DND-41 (cell line): ENCODE results near the gene SHROOM1.

Source experiments
- EZH2 ChIP-seq: IDR thresholded peaks from 3 replicates; pipeline ENCODE4 v1.6.1; 2012; ENCODE audit warnings: borderline replicate concordance, low read depth, mild to moderate bottlenecking, moderate library complexity, low read length, inconsistent platforms; ENCODE audit not compliant: severe bottlenecking
- TF ChIP-seq, protein P1 (sequence below): IDR thresholded peaks from 2 replicates; pipeline ENCODE4 v1.5.1; 2012; ENCODE audit warnings: borderline replicate concordance, low read length, moderate library complexity, mild to moderate bottlenecking; ENCODE audit not compliant: poor library complexity, severe bottlenecking; ENCODE audit errors: extremely low read depth

DNA sequence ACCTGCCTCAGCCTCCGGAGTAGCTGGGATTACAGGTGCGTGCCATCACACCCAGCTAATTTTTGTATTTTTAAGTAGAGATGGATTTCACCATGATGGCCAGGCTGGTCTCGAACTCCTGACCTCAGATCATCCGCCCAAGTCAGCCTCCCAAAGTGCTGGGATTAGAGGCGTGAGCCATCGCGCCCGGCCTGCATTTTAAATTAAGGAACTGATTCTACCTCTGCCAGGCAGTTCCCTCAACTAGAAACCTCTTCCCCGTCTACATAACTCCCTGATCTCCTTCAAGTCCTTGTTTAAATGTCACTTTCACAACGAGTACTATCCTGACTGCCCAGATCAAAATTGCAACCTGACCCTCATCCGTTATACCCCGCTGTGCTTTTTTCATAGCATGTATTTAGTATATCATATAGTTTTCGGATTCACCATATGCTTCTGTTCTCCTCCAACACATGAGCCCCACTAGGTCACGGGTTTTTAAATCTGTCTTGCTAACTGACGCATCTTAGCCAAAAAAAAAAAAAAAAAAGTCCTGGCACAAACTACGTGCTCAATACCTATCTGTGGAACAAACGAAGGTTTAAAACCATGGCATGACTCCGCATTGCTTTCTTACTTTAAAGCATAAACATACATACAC, 18.2 kb downstream of the SHROOM1 start:
- TF ChIP-seq, protein P1, sequence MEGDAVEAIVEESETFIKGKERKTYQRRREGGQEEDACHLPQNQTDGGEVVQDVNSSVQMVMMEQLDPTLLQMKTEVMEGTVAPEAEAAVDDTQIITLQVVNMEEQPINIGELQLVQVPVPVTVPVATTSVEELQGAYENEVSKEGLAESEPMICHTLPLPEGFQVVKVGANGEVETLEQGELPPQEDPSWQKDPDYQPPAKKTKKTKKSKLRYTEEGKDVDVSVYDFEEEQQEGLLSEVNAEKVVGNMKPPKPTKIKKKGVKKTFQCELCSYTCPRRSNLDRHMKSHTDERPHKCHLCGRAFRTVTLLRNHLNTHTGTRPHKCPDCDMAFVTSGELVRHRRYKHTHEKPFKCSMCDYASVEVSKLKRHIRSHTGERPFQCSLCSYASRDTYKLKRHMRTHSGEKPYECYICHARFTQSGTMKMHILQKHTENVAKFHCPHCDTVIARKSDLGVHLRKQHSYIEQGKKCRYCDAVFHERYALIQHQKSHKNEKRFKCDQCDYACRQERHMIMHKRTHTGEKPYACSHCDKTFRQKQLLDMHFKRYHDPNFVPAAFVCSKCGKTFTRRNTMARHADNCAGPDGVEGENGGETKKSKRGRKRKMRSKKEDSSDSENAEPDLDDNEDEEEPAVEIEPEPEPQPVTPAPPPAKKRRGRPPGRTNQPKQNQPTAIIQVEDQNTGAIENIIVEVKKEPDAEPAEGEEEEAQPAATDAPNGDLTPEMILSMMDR = no peak
- TF ChIP-seq EZH2 = no peak
